Neural progenitor cell (in vitro differentiated cells): ENCODE results near the gene AQR. TPM values are rescaled to one million over a fixed set of nuclear protein-coding genes. Genes with fewer than 3 reads are reported as not detected.

Source experiments
- DNase-seq: peaks from one replicate; pipeline ENCODE4 v3.0.0-alpha.2; 2016; ENCODE audit warnings: low spot score
- H2AFZ ChIP-seq: fragments of 200-600 bp; sonication (generic); replicated peaks from 2 replicates; pipeline ENCODE4 v1.6.1; 2016; ENCODE audit warnings: antibody characterized with exemption
- H3F3A ChIP-seq: fragments of 200-600 bp; sonication (generic); 2 replicates; pipeline ENCODE4 v1.6.1; 2016; ENCODE audit warnings: antibody characterized with exemption, low read depth
- H3K27ac ChIP-seq: fragments of 200-600 bp; sonication (generic); 2 replicates; pipeline ENCODE4 v1.5.1; 2016; ENCODE audit warnings: mild to moderate bottlenecking
- H3K27me3 ChIP-seq: fragments of 200-600 bp; sonication (generic); 2 replicates; pipeline ENCODE4 v1.6.1; 2016; ENCODE audit warnings: mild to moderate bottlenecking, moderate library complexity
- H3K36me3 ChIP-seq: fragments of 200-600 bp; sonication (generic); 2 replicates; pipeline ENCODE4 v1.5.1; 2016
- H3K4me1 ChIP-seq: fragments of 200-600 bp; sonication (generic); 2 replicates; pipeline ENCODE4 v1.6.1; 2016; ENCODE audit warnings: mixed run types
- H3K4me2 ChIP-seq: fragments of 200-600 bp; sonication (generic); 2 replicates; pipeline ENCODE4 v1.6.1; 2016
- H3K4me3 ChIP-seq: fragments of 200-600 bp; sonication (generic); 2 replicates; pipeline ENCODE4 v1.5.1; 2016
- H3K79me2 ChIP-seq: fragments of 200-600 bp; sonication (generic); 2 replicates; pipeline ENCODE4 v1.6.1; 2016; ENCODE audit warnings: low read depth
- H3K9ac ChIP-seq: fragments of 200-600 bp; sonication (generic); 2 replicates; pipeline ENCODE4 v1.6.1; 2016
- H3K9me3 ChIP-seq: fragments of 200-600 bp; sonication (generic); 2 replicates; pipeline ENCODE4 v1.5.1; 2016; ENCODE audit warnings: low read depth
- H4K20me1 ChIP-seq: fragments of 200-600 bp; sonication (generic); 2 replicates; pipeline ENCODE4 v1.6.1; 2016; ENCODE audit warnings: low read depth
- H3K27ac Mint-ChIP-seq: 3 replicates; pipeline ENCODE4 v1.8.0; 2021; ENCODE audit warnings: mixed read lengths
- H3K27me3 Mint-ChIP-seq: 2 replicates; pipeline ENCODE4 v1.8.0; 2022; ENCODE audit warnings: low read depth, mild to moderate bottlenecking, inconsistent platforms, moderate library complexity, mixed read lengths; ENCODE audit not compliant: insufficient read depth
- H3K36me3 Mint-ChIP-seq: 3 replicates; pipeline ENCODE4 v1.8.0; 2021; ENCODE audit warnings: mixed read lengths
- H3K4me1 Mint-ChIP-seq: 3 replicates; pipeline ENCODE4 v1.8.0; 2021; ENCODE audit warnings: mixed read lengths
- H3K4me3 Mint-ChIP-seq: 3 replicates; pipeline ENCODE4 v1.8.0; 2021; ENCODE audit warnings: mild to moderate bottlenecking, moderate library complexity, mixed read lengths
- H3K9me3 Mint-ChIP-seq: 3 replicates; pipeline ENCODE4 v1.8.0; 2020; ENCODE audit warnings: mixed read lengths
- CTCF ChIP-seq: fragments of 200-600 bp; sonication (generic); IDR thresholded peaks from 2 replicates; pipeline ENCODE4 v1.5.1; 2017; ENCODE audit warnings: antibody characterized with exemption, mild to moderate bottlenecking
- EZH2 ChIP-seq: fragments of 200-600 bp; sonication (generic); IDR thresholded peaks from 2 replicates; pipeline ENCODE4 v1.6.1; 2017; ENCODE audit warnings: antibody characterized with exemption, mild to moderate bottlenecking, moderate library complexity
- EZH2phosphoT487 ChIP-seq: fragments of 200-600 bp; sonication (generic); IDR thresholded peaks from 2 replicates; pipeline ENCODE4 v1.6.1; 2017; ENCODE audit warnings: antibody characterized with exemption
- total RNA-seq: library from RNA; depleted of rRNA; stranded (reverse); fragments of >200 nt; gene quantifications from 2 replicates; pipeline ENCODE4 v1.2.3, GENCODE V29; 2015; ENCODE audit warnings: low replicate concordance

Gene AQR
- total RNA-seq, 1 donor from 2014 or later = 54.3 TPM

- H3K4me3 ChIP-seq = no peak overlapping the region
- no peaks in the 10 kb centered on the region for H3K27me3 ChIP-seq
- TF ChIP-seq CTCF = no peak
- no peak for TF ChIP-seq EZH2
- TF ChIP-seq EZH2phosphoT487 = no peak
- no peaks in the 10 kb centered on the region for H4K20me1 ChIP-seq
- DNase-seq = no peak
- peaks cover 6% of the 10 kb centered on the region for H3K9me3 Mint-ChIP-seq
- H3K27ac ChIP-seq = no peak overlapping the region
- no peak overlapping the region for H3K4me2 ChIP-seq
- no peaks in the 10 kb centered on the region for H3F3A ChIP-seq
- H2AFZ ChIP-seq = no peak overlapping the region
- H3K4me1 Mint-ChIP-seq = peaks cover 16% of the 10 kb centered on the region
- no peak overlapping the region for H3K27ac Mint-ChIP-seq
- no peak overlapping the region for H3K9ac ChIP-seq
- H3K36me3 Mint-ChIP-seq = no peaks in the 10 kb centered on the region
- H3K9me3 ChIP-seq = no peaks in the 10 kb centered on the region
- H3K36me3 ChIP-seq = no peaks in the 10 kb centered on the region
- H3K4me3 Mint-ChIP-seq = no peak overlapping the region
- H3K4me1 ChIP-seq = peaks cover 15% of the 10 kb centered on the region
- H3K27me3 Mint-ChIP-seq = peaks cover 4% of the 10 kb centered on the region
- no peaks in the 10 kb centered on the region for H3K79me2 ChIP-seq
These were observed 167.2 kb downstream of the AQR start for GRCh38 chr15:34802371-34802770.

Other genes with a start within 250 kb of the AQR start
- not detected in 2 replicates for gene GJD2, start 214.7 kb downstream of the AQR start, total RNA-seq
- 3.8 and 3.9 TPM in 2 replicates for gene ACTC1, start 174.2 kb downstream of the AQR start, total RNA-seq
- gene ZNF770, start 18.5 kb upstream of the AQR start, total RNA-seq = 34.0 and 56.1 TPM in 2 replicates
- 1.5 TPM in 1 of 2 replicates, not detected in the other for gene NANOGP8, start 115.6 kb upstream of the AQR start, total RNA-seq